HUES48 (cell line): ENCODE results near the gene CDK5RAP2.
"Not testable (repeated sequence)": the region's sequence is repeated elsewhere in the genome, so short reads cannot be mapped to it uniquely, and the experiment has no call there.

ENCODE experiments used
- H3K27ac ChIP-seq: one replicate; pipeline ENCODE4 v1.7.0; 2013; ENCODE audit warnings: low read depth, low read length, inconsistent platforms
- H3K27me3 ChIP-seq: 2 replicates; pipeline ENCODE4 v1.6.1; 2013; ENCODE audit warnings: mild to moderate bottlenecking, low read length; ENCODE audit not compliant: control insufficient read depth, insufficient read depth
- H3K36me3 ChIP-seq: 2 replicates; pipeline ENCODE4 v1.6.1; 2013; ENCODE audit warnings: low read length; ENCODE audit not compliant: control insufficient read depth, insufficient read depth
- H3K4me1 ChIP-seq: 2 replicates; pipeline ENCODE4 v1.6.1; 2013; ENCODE audit warnings: mild to moderate bottlenecking, low read length; ENCODE audit not compliant: control insufficient read depth, insufficient read depth
- H3K4me3 ChIP-seq: 2 replicates; pipeline ENCODE4 v1.5.1; 2013; ENCODE audit warnings: mild to moderate bottlenecking, low read depth, low read length
- H3K9ac ChIP-seq: 2 replicates; pipeline ENCODE4 v1.6.1; 2013; ENCODE audit warnings: mild to moderate bottlenecking, low read depth, low read length, moderate library complexity
- H3K9me3 ChIP-seq: 2 replicates; pipeline ENCODE4 v1.6.1; 2013; ENCODE audit warnings: low read length; ENCODE audit not compliant: control insufficient read depth, insufficient read depth

The CDK5RAP2 gene

GRCh38 chr9:120464887-120465421, 115.0 kb downstream of the CDK5RAP2 start:
- Histone ChIP-seq H3K4me1 (no peaks in the 10 kb centered on the region), H3K27ac (no peak overlapping the region), H3K9me3 (no peaks in the 10 kb centered on the region), H3K9ac (no peak overlapping the region), H3K27me3 (no peaks in the 10 kb centered on the region), H3K4me3 (no peak overlapping the region), H3K36me3 (peaks cover 38% of the 10 kb centered on the region)

GRCh38 chr9:120464176-120464886, 115.6 kb downstream of the CDK5RAP2 start:
- Histone ChIP-seq H3K36me3 (peaks cover 38% of the 10 kb centered on the region), H3K4me1 (no peaks in the 10 kb centered on the region), H3K4me3 (no peak overlapping the region)

DNA sequence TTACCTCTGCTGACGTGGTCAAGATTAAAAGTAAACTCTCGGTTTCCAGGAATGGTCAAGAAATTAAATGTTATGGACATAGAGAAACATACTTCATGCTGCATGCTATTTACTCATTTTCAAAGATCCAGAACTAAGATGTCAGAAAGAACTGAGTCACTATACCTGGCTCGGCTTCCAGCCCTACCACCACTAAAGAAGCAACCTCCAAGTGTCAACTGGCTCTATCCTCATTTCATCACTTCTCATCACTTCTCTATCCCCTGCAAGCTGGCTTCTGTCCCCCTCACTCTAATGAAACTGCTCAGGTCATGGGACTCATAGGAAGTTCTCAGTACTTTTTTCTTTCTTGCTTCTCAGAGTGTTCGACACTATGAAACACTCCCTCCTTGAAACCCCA, 116.2 kb downstream of the CDK5RAP2 start:
- peaks cover 41% of the 10 kb centered on the region for H3K36me3 ChIP-seq
- H3K4me1 ChIP-seq, result no peaks in the 10 kb centered on the region
- H3K9me3 ChIP-seq, result no peaks in the 10 kb centered on the region
- no peak overlapping the region for H3K4me3 ChIP-seq
- H3K9ac ChIP-seq, result no peak overlapping the region
- no peaks in the 10 kb centered on the region for H3K27me3 ChIP-seq
- H3K27ac ChIP-seq, result no peak overlapping the region

More at GRCh38 chr9:120464176-120464886, 115.6 kb downstream of the CDK5RAP2 start:
- Histone ChIP-seq H3K9ac (no peak overlapping the region), H3K27ac (no peak overlapping the region), H3K27me3 (no peaks in the 10 kb centered on the region), H3K9me3 (no peaks in the 10 kb centered on the region)

- not testable (repeated sequence) for H3K27ac ChIP-seq, H3K27me3 ChIP-seq, H3K9ac ChIP-seq, H3K4me1 ChIP-seq, H3K4me3 ChIP-seq, H3K9me3 ChIP-seq
- peaks cover 46% of the 10 kb centered on the region for H3K36me3 ChIP-seq
These were observed 118.3 kb downstream of the CDK5RAP2 start for GRCh38 chr9:120461677-120462076.

DNA sequence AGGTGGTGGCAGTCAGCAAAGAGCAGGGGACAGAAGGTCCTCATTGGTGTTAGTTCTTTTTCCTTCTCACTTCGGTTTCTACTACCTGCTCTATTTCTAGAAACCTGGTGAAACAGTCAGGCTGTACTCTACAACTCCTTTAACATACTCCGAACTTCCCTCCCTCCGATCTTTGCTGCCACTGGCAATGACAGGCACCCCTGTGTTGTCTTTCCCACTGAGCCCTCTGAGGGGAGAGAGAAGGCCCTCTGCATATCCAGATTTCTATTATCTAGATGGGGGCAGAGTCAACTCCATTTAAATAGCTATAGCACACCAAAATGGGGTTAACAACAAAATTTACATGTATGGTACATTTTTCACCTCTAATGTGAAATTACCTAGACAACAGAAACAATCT, 123.7 kb downstream of the CDK5RAP2 start:
- H3K4me3 ChIP-seq, result no peak overlapping the region

GRCh38 chr9:120454467-120454866, 125.5 kb downstream of the CDK5RAP2 start:
- no peak overlapping the region for H3K9ac ChIP-seq
- peaks cover 62% of the 10 kb centered on the region for H3K36me3 ChIP-seq

More for the DNA sequence above, 123.7 kb downstream of the CDK5RAP2 start:
- Histone ChIP-seq H3K9ac (no peak overlapping the region), H3K27me3 (no peaks in the 10 kb centered on the region), H3K27ac (no peak overlapping the region), H3K4me1 (peaks cover 10% of the 10 kb centered on the region), H3K9me3 (no peaks in the 10 kb centered on the region), H3K36me3 (peaks cover 63% of the 10 kb centered on the region)

GRCh38 chr9:120453792-120454191, 126.2 kb downstream of the CDK5RAP2 start:
- Histone ChIP-seq H3K36me3 (peaks cover 59% of the 10 kb centered on the region), H3K4me1 (peaks cover 10% of the 10 kb centered on the region), H3K9me3 (no peaks in the 10 kb centered on the region), H3K4me3 (no peak overlapping the region), H3K27me3 (no peaks in the 10 kb centered on the region), H3K9ac (no peak overlapping the region), H3K27ac (no peak overlapping the region)

More at GRCh38 chr9:120454467-120454866, 125.5 kb downstream of the CDK5RAP2 start:
- Histone ChIP-seq H3K9me3 (no peaks in the 10 kb centered on the region), H3K27ac (no peak overlapping the region), H3K4me3 (no peak overlapping the region), H3K4me1 (peaks cover 10% of the 10 kb centered on the region), H3K27me3 (no peaks in the 10 kb centered on the region)

GRCh38 chr9:120452631-120453030, 127.3 kb downstream of the CDK5RAP2 start:
- peaks cover 56% of the 10 kb centered on the region for H3K36me3 ChIP-seq
- H3K9me3 ChIP-seq, result no peaks in the 10 kb centered on the region
- H3K4me3 ChIP-seq, result no peak overlapping the region
- no peaks in the 10 kb centered on the region for H3K27me3 ChIP-seq
- H3K4me1 ChIP-seq, result peaks cover 10% of the 10 kb centered on the region
- H3K27ac ChIP-seq, result no peak overlapping the region
- H3K9ac ChIP-seq, result no peak overlapping the region

DNA sequence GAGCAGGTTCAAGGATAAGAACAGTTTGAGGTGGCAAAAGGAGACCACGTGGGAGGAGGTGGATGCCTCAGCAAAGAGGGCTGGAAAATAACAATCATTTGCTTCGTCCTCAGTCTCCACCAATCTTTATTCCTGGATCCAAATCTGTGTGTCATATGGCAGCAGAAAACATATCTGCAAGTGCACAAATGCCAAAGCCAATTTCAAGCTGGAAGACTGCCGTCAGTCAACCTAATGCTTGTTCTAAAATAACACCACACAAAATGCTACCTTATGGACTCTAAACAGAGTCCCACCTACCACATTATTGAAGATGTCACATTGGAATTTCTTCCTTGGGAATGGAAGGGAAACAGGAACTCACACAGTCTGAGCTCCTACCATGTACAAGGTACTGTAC, 129.1 kb downstream of the CDK5RAP2 start:
- no peak overlapping the region for H3K9ac ChIP-seq
- no peak overlapping the region for H3K27ac ChIP-seq
- no peak overlapping the region for H3K4me3 ChIP-seq
- H3K4me1 ChIP-seq, result no peaks in the 10 kb centered on the region
- H3K27me3 ChIP-seq, result no peaks in the 10 kb centered on the region
- peaks cover 59% of the 10 kb centered on the region for H3K36me3 ChIP-seq
- no peaks in the 10 kb centered on the region for H3K9me3 ChIP-seq

GRCh38 chr9:120449566-120449965, 130.4 kb downstream of the CDK5RAP2 start:
- no peak overlapping the region for H3K9ac ChIP-seq
- H3K4me1 ChIP-seq, result no peaks in the 10 kb centered on the region
- H3K9me3 ChIP-seq, result no peaks in the 10 kb centered on the region
- peaks cover 70% of the 10 kb centered on the region for H3K36me3 ChIP-seq
- H3K4me3 ChIP-seq, result no peak overlapping the region
- no peaks in the 10 kb centered on the region for H3K27me3 ChIP-seq
- H3K27ac ChIP-seq, result no peak overlapping the region

- H3K9me3 ChIP-seq, result no peaks in the 10 kb centered on the region
- no peak overlapping the region for H3K27ac ChIP-seq
- H3K27me3 ChIP-seq, result no peaks in the 10 kb centered on the region
- no peak overlapping the region for H3K4me3 ChIP-seq
- H3K9ac ChIP-seq, result no peak overlapping the region
- H3K4me1 ChIP-seq, result no peaks in the 10 kb centered on the region
- peaks cover 67% of the 10 kb centered on the region for H3K36me3 ChIP-seq
These were observed 131.9 kb downstream of the CDK5RAP2 start for GRCh38 chr9:120447959-120448500.
